Sigmoid colon (tissue), 4 donors: ENCODE results near the gene PNKD.

ENCODE experiments used
- EP300 ChIP-seq, 4 donors: sonication (generic); formaldehyde crosslinking; IDR thresholded peaks; one replicate each; pipeline ENCODE4 v1.6.1; 2017; ENCODE audit warnings: antibody characterized with exemption in 4 of 4
- POLR2A ChIP-seq, 2 donors: fragments of 450-650 bp; IDR thresholded peaks; one replicate each; pipeline ENCODE4 v1.6.1; 2016; ENCODE audit warnings: antibody characterized with exemption in 2 of 2, mild to moderate bottlenecking in 2 of 2, moderate library complexity in 2 of 2
- POLR2AphosphoS5 ChIP-seq, 4 donors: sonication (generic); formaldehyde crosslinking; IDR thresholded peaks; one replicate each; pipeline ENCODE4 v1.6.1; 2017; ENCODE audit warnings: antibody characterized with exemption in 4 of 4
- TF ChIP-seq, protein P1 (sequence below), 4 experiments: fragments of 450-650 bp in 3 of 4; fragments of 200-600 bp in 1 of 4; IDR thresholded peaks; one replicate each; pipeline ENCODE4 v1.5.1; 2016 to 2019; ENCODE audit warnings: antibody characterized with exemption in 4 of 4, mild to moderate bottlenecking in 3 of 4, moderate library complexity in 2 of 4

DNA sequence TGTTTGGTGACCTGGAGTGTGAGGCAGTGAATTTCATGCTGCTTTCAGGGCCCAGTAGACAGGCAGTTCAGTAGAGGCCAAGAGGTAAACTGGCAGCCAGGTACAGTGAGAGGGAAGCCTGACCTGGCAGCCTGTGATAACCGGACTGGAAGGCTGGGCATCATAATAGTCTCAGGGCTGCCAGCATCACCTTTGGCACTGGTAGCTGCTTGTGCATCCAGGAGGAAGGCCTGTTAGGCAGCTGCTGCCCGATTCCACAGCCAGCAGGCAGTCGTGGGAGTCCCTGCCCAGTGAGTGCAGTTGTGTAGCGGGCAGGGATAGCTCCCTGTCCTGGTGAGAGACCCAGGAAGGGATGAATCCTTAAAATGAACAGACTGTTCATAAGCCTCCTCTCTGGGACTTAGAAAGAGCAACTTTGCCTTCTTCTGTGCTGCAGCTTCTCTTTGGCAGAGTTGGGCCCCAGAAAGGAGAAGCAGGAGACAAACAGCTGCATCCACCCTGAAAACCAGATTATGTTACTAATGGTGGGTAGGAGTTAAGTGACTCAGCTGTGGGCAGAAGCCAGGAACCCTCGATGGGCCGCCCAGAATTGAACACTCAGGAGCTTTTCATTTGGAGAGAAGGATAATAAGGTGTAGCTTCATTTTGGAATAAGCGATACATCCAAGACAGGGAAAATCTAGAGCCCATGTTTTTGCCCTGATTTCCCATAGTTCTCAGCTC lies 17.6 kb upstream of the PNKD start:
- TF ChIP-seq, protein P1, sequence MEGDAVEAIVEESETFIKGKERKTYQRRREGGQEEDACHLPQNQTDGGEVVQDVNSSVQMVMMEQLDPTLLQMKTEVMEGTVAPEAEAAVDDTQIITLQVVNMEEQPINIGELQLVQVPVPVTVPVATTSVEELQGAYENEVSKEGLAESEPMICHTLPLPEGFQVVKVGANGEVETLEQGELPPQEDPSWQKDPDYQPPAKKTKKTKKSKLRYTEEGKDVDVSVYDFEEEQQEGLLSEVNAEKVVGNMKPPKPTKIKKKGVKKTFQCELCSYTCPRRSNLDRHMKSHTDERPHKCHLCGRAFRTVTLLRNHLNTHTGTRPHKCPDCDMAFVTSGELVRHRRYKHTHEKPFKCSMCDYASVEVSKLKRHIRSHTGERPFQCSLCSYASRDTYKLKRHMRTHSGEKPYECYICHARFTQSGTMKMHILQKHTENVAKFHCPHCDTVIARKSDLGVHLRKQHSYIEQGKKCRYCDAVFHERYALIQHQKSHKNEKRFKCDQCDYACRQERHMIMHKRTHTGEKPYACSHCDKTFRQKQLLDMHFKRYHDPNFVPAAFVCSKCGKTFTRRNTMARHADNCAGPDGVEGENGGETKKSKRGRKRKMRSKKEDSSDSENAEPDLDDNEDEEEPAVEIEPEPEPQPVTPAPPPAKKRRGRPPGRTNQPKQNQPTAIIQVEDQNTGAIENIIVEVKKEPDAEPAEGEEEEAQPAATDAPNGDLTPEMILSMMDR (IDR thresholded peaks at IDR 0.05): no peak
- TF ChIP-seq POLR2A (IDR thresholded peaks at IDR 0.05): no peak
- no peak for TF ChIP-seq EP300 (IDR thresholded peaks at IDR 0.05)
- TF ChIP-seq POLR2AphosphoS5 (IDR thresholded peaks at IDR 0.05): no peak
